Measurements from ENCODE around the gene IGFN1.
"Not testable (repeated sequence)": the region's sequence is repeated elsewhere in the genome, so short reads cannot be mapped to it uniquely, and the experiment has no call there.

Gene IGFN1

GRCh38 chr1:201163036-201163435 is 27.6 kb upstream of the IGFN1 start:
- in situ Hi-C loops (cut with MboI; ENCODE audit: low sequenced_read_pairs), result not testable (repeated sequence)

- in situ Hi-C loops (cut with MboI; ENCODE audit: low sequenced_read_pairs), result no loop called here
These were observed 26.9 kb upstream of the IGFN1 start for GRCh38 chr1:201163707-201164106.

DNA sequence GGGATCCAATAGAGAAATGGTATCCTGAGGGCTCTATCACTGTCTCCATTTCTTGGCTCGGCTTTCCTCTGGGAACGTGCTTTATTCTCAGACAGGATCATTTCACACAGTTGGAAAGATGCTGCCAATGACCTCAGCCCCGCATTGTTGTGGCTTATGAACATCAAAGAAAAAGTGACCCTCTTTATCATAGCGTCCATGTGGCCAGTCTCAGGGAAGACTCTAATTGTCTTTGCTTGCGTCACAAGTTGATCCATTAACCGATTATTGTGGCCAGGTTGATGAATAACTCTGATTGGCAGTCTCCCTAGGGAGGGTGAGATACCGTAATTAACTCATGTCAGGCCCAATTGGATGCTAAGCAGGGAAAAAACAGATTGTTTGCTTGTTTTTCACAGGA is 26.0 kb upstream of the IGFN1 start:
- in situ Hi-C loops (cut with MboI; ENCODE audit: low sequenced_read_pairs), result no loop called here

DNA sequence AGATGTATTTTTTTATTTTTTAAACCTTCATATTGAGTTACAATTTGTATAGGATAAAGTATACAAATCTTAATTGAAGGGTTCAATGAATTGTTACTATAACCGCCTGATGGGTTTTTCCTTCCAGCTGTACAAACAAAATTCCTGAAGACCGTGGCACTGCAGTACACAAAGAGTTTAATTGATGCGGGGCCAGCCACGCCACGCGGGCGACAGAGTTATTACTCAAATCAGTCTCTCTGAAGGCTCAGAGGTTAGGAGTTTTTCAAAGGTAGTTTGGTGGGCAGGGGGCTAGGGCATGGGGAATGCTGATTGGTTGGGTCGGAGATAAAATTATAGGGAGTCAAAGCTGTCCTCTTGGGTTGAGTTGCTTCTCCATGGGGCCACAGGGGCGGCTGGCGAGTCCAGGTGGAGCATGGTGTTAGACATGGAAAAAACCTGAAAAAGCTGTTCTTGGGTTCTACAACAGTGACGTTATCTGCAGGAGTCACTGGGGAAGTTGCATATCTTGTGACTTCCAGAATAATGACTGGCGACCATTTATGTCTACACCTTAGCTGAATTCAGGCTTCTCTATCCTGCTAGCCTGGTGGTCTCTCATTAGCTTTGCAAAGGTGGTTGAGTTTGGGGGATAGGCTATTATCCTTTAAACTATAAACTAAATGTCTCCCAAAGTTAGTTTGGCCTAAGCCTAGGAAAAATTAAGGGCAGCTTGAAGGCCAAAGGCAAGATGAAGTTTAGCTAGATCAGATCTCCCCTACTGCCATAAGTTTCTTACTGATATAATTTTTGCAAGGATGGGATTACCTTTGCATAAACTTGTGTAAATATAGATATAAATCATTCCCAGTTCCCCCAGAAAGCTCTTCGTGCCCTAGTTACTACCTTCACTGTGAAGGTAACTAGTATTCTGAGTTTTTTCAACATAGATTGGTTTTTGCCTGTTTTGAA is 23.3 kb upstream of the IGFN1 start:
- in situ Hi-C loops (cut with MboI; ENCODE audit: low sequenced_read_pairs), result no loop called here

DNA sequence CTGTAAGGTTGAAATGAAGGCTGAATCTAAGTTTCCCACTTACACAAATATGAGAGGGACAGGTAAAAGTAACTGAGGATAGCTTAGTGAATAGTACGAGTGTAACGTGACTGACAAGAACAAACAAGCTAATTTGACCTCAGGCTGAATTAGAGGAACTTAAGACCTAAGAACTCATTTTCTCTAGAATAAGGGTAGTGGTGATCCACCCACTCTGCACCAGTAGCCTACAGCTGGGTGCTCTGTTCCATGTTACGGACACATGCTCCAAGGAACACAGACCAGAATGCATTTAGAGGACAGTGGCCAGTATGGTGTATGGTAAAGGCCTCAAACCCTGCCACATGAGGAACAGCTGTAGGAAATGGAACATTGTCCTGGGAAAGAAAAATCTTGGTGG is 21.4 kb upstream of the IGFN1 start:
- in situ Hi-C loops (cut with MboI; ENCODE audit: low sequenced_read_pairs), result no loop called here

DNA sequence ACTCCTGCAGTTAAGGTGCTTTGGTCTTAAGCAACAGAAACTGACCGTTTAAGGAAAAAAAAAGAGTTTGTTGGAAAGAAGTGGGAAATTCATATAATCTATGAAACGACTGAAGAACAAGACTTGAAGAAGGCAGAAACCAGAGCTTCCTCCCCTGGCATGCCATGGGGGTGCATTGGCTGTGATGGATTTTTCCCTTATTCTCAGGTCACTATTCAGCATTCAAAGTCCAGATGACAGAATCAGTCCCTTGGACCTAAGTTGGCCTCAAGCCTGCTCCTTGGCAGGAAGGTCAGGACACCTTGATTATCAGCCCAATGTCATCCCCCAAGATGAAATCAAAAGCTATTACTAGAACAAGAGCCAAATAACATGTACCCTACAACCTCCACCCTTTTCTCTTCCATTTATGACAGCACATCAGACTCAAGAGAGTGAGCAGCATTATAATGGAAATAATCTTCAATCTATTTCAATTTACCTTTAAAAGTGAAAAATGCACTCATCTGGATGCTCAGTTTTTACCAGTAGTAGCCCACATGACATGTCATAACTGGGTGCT is 20.6 kb upstream of the IGFN1 start:
- in situ Hi-C loops (cut with MboI; ENCODE audit: low sequenced_read_pairs), result no loop called here

DNA sequence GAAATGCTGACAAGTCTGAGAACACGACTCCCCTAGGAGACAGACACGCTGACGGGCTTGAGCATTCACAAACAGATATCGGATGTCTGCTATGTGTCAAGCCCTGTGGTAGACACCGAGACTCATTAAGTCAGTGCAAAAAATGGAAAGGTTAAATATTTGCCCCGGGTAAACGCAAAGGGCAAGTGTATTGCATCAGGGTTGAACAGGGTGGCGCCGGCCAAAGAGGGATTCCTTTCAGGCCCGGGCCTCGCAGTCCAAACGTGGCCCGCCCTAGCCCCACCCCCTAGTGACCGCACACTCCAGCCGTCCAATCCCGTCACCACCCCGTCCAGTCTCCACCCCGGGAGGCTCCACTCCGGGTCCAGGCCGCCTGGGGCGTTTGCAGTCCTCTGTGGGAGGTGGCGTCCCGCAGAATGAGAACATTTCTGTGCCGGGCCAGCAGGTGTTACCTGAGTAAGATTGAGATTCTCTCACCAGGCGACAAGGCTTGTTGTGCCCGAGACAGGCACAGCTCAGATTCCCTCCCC is 20.0 kb upstream of the IGFN1 start:
- in situ Hi-C loops (cut with MboI; ENCODE audit: low sequenced_read_pairs), result no loop called here

DNA sequence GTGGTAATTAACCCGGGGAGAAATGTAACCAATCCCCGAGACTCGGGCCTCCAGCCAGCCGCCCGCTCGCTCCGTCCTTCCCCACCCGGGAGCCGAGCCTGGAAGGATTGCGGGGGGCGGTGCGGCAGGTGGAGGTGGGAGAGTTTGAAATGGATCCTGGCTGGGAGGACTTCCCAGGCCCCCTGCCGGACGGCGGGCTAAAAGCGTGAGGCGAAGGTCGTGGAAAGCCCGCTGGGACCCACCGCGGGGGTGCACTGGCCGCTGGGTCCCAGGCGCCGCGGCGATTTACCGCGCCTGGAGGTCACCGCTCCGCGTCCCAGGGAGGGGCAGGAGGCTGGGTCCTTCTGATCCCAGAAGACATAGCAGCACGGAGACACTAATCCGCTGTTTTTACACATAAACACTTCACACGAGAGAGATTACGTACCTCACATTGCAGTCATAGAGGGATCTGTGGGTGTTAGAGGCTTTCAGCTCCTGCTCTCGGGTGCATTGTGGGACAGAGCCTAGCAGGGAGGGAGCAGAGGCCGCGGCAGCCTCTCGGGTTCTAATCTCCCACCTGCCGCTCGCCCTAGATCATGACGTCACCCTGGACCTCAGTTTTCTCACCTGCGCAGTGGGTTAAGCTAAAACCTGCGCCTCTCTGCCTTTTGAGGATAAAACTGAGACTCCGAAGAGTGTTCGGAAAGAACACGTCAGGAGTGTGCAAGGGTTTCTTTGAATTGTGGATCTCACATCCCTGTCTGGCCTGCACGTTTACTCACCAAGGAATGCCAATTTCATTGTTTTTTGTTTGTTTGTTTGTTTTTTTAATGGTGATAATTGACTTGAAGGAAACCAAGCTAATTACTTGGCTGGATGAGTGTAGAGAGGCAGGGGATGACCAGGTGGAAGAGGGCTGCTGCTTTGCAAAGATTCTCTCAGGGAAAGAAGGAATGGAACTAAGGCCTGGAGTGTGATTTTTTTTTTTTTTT is 19.3 kb upstream of the IGFN1 start:
- in situ Hi-C loops (cut with MboI; ENCODE audit: low sequenced_read_pairs), result no loop called here

DNA sequence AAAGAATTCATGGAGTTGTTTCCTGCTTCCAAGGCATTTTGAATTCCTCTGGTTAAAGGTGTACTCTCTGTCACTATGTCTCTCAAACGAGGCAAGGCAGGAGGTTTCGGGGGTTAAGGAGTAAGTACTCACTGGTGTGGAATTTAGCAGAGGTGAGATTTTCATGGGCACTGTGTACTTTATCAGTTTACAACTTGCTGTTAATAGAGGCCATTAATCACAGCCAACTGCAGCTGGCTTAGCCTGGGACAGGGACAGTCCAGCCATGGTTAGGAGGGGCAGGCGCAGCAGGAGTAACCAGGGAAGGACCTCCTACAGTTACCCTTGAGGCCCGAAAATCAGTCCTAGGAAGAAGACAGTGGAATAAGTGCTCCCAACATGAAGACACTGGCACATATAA is 18.3 kb upstream of the IGFN1 start:
- in situ Hi-C loops (cut with MboI; ENCODE audit: low sequenced_read_pairs), result no loop called here

GRCh38 chr1:201172999-201173610 is 17.5 kb upstream of the IGFN1 start:
- in situ Hi-C loops (cut with MboI; ENCODE audit: low sequenced_read_pairs), result no loop called here

- in situ Hi-C loops (cut with MboI; ENCODE audit: low sequenced_read_pairs), result no loop called here
These were observed 16.9 kb upstream of the IGFN1 start for GRCh38 chr1:201173736-201174135.

- in situ Hi-C loops (cut with MboI; ENCODE audit: low sequenced_read_pairs), result no loop called here
These were observed 14.7 kb upstream of the IGFN1 start for GRCh38 chr1:201175820-201176500.

- in situ Hi-C loops (cut with MboI; ENCODE audit: low sequenced_read_pairs), result no loop called here
These were observed 13.7 kb upstream of the IGFN1 start for GRCh38 chr1:201176940-201177339.

DNA sequence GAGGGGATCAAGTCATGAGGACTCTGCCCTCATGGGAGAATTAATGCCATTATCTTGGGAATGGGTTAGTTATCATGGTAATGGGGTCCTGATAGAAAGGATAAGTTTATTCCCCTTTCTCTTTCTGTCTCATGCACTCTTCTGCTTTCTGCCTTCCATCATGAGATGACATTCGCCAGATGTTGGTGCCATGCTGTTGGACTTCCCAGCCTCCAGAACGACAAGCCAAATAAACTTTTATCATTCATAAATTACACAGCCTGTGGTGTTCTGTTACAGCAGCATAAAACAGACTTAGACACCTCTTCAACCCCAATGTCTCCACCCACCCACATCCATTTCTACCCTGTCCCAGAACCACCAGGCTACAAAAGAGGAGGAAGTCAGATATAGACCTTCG is 11.9 kb upstream of the IGFN1 start:
- in situ Hi-C loops (cut with MboI; ENCODE audit: low sequenced_read_pairs), result no loop called here

DNA sequence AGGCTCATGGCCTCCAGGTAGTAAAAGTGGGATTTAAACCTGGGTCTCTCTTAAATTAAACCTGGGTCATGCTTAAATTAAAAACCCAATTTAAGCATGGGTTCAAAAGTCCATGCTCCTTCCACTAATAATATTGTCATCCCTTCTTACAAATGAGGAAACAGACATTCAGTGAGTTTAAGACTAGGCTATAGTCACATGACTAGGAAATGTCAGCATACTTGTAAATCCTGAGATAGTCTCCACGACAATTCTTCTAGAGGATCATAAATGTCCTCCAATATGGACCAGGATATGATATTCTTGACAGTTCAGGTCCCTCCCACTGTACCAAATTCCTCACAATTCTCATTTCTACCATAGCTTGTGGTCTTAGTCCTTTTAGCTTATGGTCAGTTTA is 10.5 kb upstream of the IGFN1 start:
- in situ Hi-C loops (cut with MboI; ENCODE audit: low sequenced_read_pairs), result no loop called here

GRCh38 chr1:201180901-201181300 is 9.7 kb upstream of the IGFN1 start:
- in situ Hi-C loops (cut with MboI; ENCODE audit: low sequenced_read_pairs), result no loop called here

- in situ Hi-C loops (cut with MboI; ENCODE audit: low sequenced_read_pairs), result no loop called here
These were observed 9.3 kb upstream of the IGFN1 start for GRCh38 chr1:201181323-201181722.

DNA sequence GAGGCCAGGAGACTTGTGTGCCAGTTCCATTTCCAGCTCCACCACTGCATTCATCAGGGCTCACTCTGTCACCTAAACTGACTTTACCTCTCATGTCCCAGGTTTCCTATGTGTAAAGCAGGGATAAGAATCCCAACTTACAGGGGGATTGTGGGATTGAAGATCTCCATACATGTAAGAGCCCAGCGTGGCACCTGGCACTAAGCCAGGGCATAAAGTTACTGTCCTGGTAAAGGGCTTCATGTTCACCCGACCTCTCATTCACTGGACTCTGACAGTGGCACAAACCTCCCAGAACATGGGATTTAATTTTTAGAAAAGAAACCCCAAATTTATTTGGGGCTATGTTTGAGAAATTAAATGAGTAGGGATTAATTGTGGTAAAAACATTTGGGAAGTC is 8.9 kb upstream of the IGFN1 start:
- in situ Hi-C loops (cut with MboI; ENCODE audit: low sequenced_read_pairs), result no loop called here

DNA sequence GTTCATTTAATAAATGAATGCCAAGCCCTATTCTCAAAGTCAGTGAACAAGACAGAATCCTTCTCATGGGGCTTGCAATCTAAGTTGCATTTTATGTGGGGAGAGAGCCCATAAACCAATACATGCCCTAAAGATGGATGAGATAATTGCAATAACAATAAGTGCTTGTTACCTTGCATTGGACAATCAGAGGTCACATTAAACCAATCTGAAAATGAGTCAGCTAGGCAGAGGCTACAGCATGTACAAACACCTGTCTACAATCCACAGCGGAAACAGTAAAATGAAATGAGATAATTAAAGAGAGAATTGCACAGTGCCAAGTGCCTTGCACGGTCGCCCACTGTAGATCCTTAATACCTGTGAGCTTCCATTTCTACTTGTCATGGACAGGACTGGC is 7.4 kb upstream of the IGFN1 start:
- in situ Hi-C loops (cut with MboI; ENCODE audit: low sequenced_read_pairs), result no loop called here

DNA sequence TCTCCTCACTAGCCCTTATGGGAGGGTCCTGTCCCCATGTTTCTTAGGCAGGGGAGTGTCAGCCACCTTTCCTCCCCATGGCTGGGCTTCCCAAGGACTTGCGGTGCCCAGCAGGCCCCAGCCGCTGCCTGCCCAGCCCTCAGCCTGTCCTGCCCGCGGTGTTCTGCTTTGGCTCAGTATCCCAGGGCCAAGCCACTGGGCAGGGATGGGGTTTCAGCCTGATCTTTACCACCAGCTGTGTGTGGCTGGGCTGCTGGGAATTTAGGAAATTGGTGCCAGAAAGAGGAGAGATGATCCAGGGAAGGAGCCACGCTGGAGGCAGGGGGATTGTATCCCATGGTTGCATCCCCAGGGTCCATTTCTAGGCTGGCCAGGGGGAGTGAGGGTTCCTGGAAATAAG is 6.9 kb upstream of the IGFN1 start:
- in situ Hi-C loops (cut with MboI; ENCODE audit: low sequenced_read_pairs), result no loop called here

All from hTERT RPE-1 (cell line).